ENCODE results near the gene ZNF117.
"Not testable (repeated sequence)": the region's sequence is repeated elsewhere in the genome, so short reads cannot be mapped to it uniquely, and the experiment has no call there.

Gene ZNF117

GRCh38 chr7:64997164-64997908 lies 6.5 kb upstream of the ZNF117 start:
- no peak for DNase-seq (ENCODE audit: low read depth in 2 of 2)

DNA sequence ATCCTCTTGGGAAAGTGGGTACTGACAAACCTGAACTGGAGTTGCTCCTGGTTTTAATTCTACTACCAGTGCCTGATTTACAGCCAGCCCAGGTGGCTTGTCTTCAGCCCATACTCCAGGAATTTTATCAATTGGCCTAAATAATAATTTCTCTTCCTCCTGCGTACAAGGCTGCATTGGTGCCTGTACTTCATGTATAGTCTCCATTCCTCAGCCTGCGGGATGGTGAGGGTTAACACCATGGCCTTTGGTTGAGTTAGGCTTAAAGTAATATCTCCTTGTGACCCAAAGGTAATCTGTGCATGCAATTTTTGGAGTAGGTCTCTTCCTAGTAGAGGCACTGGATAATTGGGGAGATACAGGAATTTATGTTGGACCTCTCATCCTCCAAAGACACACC lies 5.5 kb upstream of the ZNF117 start:
- DNase-seq (ENCODE audit: low read depth in 2 of 2): no peak

DNA sequence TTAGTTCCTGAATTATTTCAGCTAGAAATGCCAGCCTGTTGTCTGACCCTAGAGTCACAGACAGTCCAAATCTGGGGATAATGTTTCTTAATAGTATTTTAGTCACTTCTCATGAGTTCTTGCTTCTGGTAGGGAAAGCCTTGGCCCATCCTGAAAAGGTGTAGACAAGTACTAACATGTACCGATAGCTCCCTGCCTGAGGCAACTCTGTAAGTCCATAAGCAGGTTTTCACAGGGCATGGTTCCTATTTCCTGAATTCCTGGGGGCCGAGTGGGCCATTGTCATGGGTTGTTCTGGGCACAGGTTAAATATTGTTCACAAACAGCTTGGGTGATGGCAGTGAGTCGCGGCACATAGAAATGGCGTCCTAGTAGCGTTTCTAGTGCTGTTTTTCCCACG lies 3.1 kb upstream of the ZNF117 start:
- DNase-seq (ENCODE audit: low read depth in 2 of 2): no peak

DNA sequence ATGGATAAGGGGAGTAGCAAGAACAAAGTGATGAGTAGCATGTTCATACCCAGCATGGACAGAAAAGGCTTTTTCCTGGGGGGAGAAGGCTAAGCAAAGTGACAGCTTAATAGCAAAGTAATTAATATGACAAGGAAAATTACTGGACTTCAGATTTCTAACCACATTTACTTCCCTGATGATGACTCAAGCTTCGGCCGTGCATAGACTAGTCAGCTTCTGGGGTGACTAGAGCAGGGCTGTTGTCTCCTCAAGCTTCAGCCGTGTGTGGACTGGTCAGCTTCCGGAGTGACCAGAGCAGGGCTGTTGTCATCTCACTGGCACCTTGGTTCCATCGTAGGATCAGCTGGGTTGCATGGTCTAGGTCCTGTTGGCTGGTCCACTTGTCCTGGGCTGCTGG lies 2.1 kb upstream of the ZNF117 start:
- DNase-seq (ENCODE audit: low read depth in 2 of 2): no peak

GRCh38 chr7:64990216-64990615 lies 620 bp downstream of the ZNF117 start:
- DNase-seq (ENCODE audit: low read depth in 2 of 2): no peak

DNA sequence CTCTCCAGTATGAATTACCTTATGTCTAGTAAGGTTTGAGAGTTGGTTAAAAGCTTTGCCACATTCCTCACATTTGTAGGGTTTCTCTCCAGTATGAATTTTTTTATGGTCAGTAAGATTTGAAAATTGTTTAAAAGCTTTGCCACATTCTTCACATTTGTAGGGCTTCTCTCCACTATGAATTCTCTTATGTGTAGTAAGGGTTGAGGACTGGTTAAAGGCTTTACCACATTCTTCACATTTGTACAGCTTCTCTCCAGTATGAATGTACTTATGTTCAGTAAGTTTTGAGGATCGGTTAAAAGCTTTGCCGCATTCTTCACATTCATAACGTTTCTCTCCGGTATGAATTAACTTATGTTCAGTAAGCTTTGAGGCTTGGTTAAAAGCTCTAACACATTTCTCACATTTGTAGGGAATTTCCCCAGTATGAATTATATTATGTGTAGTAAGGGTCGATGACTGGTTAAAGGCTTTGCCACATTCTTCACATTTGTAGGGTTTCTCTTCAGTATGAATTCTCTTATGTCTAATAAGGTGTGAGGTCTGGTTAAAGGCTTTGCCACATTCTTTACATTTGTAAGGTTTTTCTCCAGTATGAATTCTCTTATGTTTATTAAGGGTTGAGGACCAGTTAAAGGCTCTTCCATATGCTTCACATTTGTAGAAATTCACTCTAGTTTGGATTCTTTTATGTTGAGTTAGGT lies 12.2 kb downstream of the ZNF117 start:
- no peak for DNase-seq (ENCODE audit: low read depth in 2 of 2)

DNA sequence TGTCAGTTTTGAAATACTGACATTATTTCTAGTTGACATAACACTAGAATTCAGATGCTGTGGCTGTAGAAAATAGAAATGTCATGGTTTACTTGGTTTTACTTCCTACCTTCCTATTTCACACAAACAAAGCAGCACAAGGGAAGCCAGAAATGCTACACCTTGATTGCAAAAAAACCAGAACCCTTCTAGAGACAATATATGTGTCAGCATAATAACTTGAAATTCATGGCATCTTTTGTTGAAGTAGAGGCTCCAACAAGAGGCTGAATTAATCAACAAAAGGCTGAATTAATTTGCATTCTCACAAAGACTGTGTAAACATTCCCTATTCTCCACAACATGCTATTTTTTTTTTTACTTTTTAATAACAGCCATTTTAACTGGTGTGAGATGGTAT lies 25.2 kb downstream of the ZNF117 start:
- DNase-seq (ENCODE audit: low read depth in 2 of 2): no peak

- DNase-seq (ENCODE audit: low read depth in 2 of 2): no peak
These were observed 31.6 kb downstream of the ZNF117 start for GRCh38 chr7:64959072-64959747.

DNA sequence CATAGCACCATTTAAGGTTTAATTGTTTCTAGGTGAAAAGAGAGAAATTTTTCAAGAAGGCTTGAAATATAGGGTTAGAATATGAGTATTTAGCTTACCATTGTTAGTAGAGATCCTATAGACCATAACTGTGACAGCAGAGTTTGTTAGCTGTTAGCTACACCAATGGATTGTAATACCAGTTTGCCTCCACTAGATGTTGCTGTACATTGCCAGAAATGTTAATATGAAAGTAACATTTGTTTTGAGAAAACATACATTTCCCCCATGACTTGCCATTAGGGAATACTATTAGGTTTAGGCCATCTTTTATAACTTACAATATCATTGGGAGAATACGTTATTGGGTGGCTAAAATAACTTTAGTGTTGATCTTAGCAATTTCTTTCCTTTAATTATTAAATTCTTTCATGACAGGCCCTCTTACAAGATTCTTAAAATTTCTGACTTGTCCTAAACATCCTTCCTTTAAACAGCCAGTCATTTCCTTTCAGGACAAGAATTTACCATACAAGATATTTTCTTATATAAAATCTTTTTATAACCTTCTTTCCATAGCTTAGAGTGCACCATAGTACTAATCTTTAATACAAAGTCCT lies 39.5 kb downstream of the ZNF117 start:
- no peak for DNase-seq (ENCODE audit: low read depth in 2 of 2)

DNA sequence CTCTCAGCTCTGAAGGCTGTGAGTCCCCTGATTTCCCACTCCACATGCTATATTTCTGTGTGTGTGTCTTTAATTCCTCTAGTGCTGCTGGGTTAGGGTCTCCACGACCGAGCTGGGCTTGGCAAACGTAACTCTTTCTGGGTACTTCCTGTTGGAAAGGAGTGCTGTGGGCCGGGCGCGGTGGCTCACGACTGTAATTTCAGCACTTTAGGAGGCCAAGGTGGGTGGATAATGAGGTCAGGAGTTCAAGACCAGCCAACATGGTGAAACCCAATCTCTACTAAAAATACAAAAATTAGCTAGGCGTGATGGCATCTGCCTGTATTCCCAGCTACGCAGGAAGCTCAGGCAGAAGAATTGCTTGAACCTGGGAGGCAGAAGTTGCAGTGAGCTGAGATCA lies 40.2 kb downstream of the ZNF117 start:
- not testable (repeated sequence) for DNase-seq (ENCODE audit: low read depth in 2 of 2)

- DNase-seq (ENCODE audit: low read depth in 2 of 2): not testable (repeated sequence)
These were observed 42.1 kb downstream of the ZNF117 start for GRCh38 chr7:64948774-64949173.

DNA sequence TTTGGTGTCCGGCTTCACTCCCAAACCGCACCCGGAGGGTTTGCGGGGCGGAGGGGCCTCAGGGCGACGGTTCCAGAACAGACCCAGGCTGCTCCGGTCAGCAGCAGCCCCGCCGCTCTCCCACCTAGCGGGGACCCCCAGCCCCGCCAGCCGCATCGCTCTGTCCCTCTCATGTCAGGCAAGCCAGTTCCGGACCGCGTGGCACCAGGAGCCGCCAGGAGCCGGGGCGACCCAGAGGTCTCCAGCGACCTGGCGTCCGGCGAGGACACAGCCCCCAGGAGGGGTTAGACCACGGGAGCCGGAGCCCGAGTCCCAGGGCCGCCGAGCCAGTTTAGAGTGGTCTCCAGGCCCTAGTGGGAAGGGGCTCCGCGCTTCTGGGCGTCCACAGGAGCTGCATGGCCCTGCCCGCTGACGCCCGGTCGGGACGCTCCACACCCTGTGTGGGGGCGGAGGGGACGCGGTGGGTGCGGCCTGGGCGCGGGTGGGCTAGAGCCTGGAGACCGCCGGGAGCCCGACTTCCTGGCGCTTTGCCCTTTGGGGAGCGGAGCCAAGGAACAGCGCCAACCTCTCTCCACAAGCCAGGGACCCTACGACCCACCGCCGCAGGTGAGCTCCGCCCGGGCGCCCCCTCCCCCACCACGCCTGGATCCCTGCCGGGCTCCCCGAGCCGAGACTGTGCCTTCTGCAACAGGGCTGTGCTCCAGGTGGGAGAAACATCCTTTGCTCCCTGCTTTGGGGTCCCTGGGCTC lies 43.4 kb downstream of the ZNF117 start:
- DNase-seq (ENCODE audit: low read depth in 2 of 2): no peak

DNA sequence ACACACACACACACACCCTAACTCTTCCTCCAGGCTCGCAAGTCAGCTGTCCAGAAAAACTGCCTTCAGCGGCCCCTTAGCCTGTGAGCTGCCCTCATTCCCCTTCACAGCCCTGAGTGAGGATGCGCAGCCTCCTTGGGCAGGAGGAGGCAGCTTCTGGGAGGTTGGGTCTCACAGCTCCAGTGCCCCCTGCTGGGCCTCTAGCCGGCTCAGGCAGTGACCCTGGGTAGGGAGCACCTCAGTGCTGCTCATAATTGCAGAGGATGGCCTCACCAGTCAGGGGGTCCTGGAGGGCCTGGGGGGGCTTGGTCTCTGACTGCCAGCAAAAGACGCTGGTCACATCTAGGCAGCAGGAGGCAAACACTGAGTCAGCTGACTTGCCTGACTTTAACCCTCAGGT lies 44.1 kb downstream of the ZNF117 start:
- DNase-seq (ENCODE audit: low read depth in 2 of 2): peak in 1 of 2 experiments; percentile 19

DNA sequence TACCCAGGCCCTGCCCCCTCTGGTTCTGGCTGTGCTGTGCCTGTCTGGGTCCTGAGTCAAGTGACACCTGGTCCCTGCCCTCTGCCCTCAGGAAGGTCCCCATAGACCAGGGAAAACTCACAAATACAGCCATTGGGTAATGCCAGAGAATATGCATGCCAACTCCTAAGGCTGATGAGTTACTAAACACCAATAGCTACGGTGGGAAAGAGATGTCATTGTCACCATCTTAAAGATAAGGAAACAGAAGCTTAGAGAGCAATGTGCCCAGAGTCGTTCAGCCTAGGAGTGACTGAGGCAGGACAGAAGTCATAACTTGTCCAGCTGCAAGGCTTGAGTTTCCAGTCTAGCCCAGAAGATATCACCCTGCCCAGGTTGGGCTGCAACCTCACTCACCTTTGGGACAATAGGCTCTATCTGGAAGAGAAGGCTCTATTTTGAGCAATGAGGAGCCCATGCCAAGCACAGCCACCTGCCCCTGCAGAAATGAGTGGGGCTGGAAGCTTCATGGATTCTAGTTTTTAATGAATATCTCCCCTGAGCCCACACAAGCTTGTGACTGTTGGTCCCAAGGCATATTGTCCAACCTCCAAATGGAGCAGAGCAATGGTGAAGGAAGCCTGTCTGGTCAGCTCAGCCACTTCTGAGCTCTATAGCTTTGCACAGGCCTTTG lies 45.2 kb downstream of the ZNF117 start:
- no peak for DNase-seq (ENCODE audit: low read depth in 2 of 2)

DNA sequence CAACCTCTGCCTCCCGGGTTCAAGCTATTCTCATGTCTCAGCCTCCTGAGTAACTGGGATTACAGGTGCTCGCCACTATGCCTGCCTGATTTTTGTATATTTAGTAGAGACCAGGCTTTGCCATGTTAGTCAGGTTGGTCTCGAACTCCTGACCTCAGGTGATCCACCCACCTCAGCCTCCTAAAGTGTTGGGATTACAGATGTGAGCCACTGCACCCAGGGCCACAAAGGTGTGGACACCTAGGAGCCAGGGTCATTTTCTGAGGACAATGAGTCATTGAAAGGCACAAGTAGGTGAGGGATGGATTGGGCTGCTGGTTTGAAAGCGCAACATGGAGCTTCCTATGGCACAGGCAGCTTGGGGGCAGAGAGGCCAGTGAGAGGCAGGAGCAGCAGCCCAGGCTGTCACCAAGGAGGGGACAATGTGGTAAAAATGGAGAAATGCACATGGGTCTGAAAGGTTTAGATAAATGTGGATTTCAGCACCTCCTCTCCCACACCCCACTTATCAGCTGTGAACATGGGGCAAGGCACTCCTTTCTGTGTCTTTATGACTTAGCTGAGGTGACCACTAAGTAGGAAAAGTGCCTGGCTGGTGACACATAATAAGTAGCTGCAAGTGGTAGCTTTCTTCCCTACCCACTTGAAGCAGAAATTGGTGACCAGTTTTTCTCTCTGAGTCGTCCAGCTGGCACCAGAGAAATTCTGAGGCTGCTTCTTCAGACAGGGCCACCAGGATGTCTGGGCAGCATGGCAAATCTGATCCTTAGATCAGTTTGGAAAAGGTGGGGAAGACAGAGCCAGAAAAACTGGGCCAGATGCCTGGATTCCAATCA lies 46.0 kb downstream of the ZNF117 start:
- not testable (repeated sequence) for DNase-seq (ENCODE audit: low read depth in 2 of 2)

DNA sequence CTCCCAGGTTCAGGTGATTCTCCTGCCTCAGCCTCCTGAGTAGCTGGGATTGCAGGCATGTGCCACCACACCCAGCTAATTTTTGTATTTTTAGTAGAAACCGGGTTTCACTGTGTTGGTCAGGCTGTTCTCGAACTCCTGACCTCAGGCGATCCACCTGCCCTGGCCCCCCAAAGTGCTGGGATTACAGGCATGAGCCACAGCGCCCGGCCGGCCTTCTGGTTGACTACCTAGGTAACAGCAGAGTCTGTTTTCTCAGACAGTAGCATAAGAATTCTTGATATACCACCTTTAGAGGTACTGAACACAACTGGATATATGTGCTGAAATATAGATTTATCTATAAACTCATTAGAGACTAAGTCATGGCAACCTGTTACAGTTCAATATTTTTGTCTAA lies 50.8 kb downstream of the ZNF117 start:
- not testable (repeated sequence) for DNase-seq (ENCODE audit: low read depth in 2 of 2)

DNA sequence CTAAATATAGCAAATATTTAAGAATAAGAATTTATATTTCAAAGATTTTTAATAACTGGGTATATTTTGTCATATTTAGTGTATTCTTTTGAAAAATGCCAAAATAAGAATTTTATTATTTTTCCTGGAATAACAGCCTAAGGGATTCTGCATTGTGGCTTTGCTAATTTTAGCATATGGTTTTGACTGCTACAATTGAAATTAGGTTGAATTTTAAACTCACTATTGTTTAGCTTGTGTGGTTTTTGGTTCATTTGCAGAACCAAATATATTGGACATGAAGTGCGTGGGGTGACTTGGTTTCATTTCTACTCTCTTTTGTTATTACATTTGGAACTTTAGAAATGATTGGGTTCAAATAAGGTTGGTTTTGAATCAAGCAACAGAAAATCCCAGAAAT lies 52.3 kb downstream of the ZNF117 start:
- DNase-seq (ENCODE audit: low read depth in 2 of 2): no peak

DNA sequence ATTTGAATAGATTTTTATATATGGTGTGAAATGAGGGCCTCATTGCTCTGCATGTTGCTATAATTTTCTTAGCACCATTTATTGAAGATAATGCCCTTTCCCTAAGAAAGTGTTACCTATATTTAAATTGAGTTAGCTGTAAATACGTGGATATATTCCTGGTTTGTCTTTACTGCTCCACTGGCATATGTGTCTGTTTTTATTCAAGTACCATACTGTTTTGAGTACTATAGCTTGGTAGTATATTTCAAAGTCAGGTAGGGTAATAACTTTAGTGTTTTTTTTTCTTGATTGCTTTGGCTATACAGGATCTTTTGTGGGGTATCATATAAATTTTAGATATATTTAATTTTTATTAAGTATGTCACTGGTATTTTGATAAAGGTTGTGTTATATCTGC lies 56.4 kb downstream of the ZNF117 start:
- no peak for DNase-seq (ENCODE audit: low read depth in 2 of 2)

DNA sequence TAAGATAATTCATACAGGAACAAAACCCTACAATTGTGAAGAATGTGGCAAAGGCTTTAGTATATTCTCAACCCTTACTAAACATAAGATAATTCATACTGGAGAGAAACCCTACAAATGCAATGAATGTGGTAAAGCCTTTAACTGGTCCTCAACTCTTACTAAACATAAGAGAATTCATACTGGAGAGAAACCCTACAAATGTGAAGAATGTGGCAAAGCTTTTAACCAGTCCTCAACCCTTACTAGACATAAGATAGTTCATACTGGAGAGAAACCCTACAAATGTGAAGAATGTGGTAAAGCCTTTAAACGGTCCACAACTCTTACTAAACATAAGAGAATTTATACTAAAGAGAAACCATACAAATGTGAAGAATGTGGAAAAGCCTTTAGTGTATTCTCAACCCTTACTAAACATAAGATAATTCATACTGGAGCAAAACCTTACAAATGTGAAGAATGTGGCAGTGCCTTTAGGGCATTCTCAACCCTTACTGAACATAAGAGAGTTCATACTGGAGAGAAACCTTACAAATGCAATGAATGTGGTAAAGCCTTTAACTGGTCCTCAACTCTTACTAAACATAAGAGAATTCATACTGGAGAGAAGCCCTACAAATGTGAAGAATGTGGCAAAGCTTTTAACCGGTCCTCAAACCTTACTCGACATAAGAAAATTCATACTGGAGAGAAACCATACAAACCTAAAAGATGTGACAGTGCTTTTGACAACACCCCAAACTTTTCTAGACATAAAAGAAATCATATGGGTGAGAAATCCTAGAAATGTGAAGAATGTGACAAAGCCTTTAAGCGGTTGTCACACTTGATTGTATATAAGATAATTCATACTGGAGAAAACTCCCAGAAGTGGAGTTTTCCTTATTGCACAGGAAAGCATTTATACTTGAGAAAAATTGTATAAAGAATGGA lies 62.3 kb downstream of the ZNF117 start:
- DNase-seq (ENCODE audit: low read depth in 2 of 2): not testable (repeated sequence)

All from stimulated activated CD4-positive, alpha-beta T cell treated with anti-CD3 and anti-CD28 coated beads, Interleukin-12 subunit alpha, Interleukin-12 subunit beta, amount 100 ng/mL, for 24 hours (primary cell).